ENCODE data around the gene CPT2.

The CPT2 gene

DNA sequence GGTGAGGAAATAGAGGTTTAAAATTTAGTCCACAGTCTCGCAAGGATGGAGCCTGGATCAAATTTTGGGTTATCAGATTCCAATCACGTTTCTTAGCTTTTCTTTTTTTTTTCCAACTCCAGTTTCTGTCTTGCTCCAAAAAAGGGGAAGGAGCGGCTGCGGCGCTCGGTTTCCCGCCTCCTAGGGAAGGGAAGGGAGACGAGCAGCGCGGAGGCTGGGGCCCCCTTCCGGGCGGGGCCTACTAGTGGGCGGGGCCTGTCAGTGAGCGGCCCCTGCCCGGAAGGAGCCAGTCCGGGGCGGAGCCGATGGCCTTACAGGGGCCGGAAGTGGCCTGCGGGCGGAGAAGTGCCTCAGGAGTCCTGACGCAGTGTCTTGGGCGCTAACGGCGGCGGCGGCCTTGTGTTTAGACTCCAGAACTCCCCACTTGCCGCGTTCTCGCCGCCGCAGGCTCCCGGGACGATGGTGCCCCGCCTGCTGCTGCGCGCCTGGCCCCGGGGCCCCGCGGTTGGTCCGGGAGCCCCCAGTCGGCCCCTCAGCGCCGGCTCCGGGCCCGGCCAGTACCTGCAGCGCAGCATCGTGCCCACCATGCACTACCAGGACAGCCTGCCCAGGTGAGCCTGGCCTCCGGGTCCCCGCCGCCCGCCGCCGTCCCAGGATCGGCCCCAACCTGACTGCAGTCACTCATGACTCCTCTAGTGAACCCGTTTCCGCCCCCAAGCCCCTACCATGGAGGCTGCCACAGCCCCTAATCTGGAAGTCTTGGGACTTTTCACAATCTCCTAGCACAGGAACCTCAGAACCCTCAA, at the start of gene CPT2:
CPT2 (plus strand) TSS at position 340 of the 806 bp plus-strand sequence; CDS start at position 460, 120 bp downstream.
- peak; percentile 72 to 80 for DNase-seq (ENCODE audit: low read depth in 2 of 2, low spot score in 1 of 2)

DNA sequence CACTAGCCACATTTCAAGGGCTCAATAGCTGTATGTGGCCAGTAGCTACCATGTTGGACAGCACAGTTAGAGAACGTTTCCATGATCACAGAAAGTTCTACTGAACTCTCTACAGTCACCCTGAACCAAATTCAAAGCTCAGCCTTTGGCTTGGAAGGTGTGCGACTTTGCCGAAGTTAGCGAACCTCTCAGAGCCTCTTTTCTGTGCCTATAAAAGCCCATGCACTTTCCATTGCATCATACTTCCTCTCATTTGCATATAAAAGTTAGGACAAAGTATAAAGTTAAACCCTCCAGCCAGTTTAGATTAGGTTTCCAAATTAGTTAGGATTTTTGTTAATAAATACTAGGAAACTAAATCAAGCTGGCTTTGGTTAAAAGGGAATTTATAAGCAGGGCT, 49.5 kb upstream of the CPT2 start:
- DNase-seq (ENCODE audit: low read depth in 2 of 2, low spot score in 1 of 2), result no peak

DNA sequence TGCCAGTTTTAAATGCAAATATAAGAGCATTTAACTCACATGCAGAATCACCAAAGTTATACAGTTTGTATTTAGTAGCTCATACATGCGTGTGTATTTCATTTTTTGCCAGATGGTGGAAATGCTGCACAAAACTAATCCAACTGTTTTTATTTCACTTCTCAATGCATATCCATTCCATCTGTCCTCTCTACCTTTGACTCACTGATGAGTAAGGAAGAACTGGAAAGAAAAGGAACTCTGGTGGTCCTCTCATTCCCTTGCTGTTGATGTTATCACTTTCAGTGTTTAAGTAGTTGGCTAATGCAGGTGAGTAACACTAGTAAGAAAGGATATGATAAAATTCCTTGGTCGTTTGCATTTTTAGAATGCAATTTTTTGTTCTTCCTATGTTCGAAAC, 48.5 kb upstream of the CPT2 start:
- DNase-seq (ENCODE audit: low read depth in 2 of 2, low spot score in 1 of 2), result no peak

DNA sequence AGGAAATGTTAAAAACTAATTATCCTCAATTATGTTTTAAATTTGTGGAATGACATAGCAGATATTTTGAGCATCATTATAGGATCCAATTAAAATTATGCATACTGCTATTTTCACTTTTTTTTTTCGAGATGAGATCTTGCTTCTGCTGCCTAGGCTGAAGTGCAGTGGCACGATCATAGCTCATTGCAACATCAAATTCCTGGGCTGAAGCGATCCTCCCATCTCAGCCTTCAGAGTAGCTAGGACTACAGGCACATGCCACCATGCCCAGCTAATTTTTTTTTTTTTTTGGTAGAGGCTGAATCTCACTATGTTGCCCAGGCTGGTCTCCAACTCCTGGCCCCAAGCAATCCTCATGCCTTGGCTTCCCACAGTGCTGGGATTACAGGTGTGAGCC, 42.9 kb upstream of the CPT2 start:
- no peak for DNase-seq (ENCODE audit: low read depth in 2 of 2, low spot score in 1 of 2)

DNA sequence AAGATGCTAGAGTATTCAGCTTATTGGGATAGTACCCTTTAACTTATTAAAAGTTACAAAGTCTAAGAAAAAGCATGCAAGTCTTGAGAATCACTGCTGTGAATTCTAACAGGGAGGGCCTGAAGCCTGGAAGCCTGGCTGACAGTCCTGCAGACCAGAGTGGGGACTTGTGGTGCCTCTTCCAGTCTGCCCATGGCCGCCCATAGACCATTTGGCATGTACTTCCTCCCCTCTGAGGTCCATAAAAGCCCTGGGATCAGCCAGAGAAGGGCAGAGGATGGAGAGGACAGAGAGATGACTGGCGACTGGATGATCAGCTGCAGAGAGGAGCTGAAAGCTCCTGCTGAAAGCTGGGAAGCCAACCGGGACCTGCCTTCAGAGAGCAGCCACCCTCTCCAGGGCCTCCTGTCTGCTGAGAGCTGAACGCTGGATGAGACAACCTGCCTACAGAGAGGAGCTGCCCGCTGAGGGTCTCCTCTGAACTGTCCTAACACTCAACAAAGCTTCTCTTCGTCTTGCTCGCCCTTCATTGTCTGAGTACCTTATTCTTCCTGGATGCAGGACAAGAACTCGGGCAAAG, 41.7 kb upstream of the CPT2 start:
- DNase-seq (ENCODE audit: low read depth in 2 of 2, low spot score in 1 of 2), result no peak

DNA sequence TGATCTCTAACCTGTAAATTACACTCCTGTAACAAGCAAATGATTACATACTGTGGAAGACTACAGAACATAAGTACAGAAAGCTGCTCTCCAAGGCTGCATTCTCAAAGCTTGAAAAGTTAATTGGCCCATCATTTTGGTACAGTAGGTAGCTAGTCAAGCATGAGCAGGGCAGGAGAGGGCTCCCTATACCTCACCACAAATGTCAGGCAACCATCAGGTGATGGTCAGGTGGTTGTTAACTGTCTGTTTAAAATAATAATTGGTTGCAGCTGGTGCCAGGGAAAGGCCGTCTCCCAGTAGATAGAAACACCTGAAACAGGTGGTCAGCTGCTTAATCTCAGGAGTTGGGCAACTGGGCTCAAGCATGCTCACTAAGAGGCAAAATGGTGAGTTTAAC, 41.1 kb upstream of the CPT2 start:
- DNase-seq (ENCODE audit: low read depth in 2 of 2, low spot score in 1 of 2), result no peak

DNA sequence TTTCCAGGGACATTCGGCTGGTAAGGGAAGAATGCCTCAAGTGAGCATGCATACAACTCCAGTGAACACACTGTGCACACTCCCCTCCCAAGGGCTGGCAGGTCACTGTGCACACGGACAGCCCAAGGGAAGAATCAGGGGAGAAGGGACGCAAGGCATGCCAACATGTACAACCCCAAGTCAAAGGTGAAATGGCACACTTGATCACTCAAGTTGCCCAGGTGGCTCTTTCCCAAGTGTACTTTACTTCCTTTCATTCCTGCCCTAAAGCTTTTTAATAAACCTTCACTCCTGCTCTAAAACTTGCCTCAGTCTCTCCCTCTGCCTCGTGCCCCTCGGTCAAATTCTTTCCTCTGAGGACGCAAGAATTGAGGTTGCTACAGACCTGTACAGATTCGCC, 40.7 kb upstream of the CPT2 start:
- DNase-seq (ENCODE audit: low read depth in 2 of 2, low spot score in 1 of 2), result no peak

DNA sequence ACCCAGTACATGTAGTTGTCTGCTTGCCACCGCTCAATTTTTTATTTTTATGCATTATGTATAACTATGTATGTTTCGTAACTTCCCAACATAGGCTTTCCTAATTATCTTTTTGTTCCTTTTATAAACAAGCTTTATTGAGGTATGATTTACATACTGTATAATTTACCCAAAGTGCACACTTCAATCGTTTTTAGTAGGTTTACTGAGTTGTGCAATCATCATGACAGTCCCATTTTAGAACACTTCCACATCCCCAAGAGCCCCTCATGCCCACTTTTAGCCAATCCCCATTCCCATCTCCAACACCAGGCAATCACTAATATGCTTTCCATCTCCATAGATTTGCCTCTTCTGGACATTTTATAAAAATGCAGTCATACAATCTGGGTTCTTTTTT, 39.8 kb upstream of the CPT2 start:
- DNase-seq (ENCODE audit: low read depth in 2 of 2, low spot score in 1 of 2), result no peak

DNA sequence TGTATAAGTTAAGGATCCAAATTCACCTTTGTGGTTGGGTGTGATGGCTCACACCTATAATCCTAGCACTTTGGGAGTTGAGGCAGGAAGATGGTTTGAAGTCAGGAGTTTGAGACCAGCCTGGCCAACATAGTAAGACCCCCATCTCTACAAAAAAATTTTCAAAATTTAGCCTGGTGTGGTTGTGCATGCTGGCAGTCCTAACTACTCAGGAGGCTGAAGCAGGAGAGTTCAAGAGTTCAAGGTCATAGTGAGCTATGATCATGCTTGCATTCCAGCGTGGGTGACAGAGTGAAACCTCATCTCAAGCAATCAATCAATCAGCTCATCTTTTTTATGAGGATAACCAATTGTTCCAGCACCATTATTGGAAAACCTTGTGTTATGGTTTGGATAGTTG, 37.7 kb upstream of the CPT2 start:
- no peak for DNase-seq (ENCODE audit: low read depth in 2 of 2, low spot score in 1 of 2)

DNA sequence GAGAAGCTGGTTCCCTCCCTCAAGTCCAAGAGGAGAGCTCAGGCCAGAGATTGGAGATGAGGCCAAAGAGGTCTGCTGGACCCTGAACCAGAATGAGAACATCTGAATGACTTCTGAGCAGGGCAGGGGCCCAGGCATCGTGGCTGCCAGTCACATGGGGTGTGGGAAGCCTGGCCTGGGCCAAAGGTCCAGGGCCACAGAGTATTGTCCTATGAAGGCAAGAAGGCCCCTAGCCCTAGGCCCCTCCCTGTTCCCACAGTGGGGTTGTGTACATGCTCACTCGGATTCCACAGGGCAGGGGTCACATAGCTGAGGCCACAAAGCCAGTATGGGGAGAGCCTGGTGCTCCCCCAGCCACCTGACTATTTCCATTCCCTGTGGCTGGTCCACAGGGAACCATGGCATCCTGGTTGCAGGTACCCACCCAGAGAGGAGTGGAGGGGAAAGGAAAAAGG, 35.7 kb upstream of the CPT2 start:
- no peak for DNase-seq (ENCODE audit: low read depth in 2 of 2, low spot score in 1 of 2)

DNA sequence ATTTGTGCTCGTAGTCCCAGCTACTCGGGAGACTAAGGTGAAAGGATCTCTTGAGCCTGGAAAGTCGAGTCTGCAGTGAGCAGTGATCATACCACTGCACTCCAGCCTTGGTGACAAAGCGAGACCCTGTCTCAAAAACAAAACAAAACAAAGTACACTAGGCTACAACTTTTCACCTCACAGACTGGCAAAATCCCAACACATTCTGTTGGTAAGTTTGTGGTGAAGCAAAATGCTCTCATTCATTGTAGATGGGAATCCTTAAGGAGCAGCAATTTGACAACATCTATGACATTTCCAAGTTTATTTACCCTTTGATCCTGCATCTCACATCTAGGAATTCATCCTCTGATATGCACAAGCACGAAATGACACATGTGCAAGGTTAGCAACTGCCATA, 34.0 kb upstream of the CPT2 start:
- DNase-seq (ENCODE audit: low read depth in 2 of 2, low spot score in 1 of 2), result no peak

DNA sequence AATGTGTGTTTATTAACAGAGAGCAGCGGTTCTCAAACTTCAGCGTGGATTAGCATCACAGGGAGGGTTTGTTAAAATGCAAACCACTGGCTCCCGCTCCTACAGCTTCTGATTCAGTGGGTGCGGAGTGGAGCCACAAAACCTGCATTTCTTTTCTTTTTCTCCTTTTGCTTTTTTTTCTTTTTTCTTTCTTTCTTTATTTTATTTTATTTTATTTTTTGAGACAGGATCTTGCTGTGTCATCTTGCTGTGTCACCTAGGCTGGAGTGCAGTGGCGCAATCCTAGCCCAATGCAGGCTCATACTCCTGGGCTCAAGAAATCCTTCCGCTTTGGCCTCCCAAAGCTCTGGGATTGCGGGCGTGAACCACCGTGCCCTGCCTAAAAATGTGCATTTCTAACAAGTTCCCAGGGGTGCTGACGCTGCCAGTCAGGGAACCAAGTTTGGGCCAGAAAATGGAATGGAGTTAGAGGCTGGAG, 33.3 kb upstream of the CPT2 start:
- DNase-seq (ENCODE audit: low read depth in 2 of 2, low spot score in 1 of 2), result no peak

DNA sequence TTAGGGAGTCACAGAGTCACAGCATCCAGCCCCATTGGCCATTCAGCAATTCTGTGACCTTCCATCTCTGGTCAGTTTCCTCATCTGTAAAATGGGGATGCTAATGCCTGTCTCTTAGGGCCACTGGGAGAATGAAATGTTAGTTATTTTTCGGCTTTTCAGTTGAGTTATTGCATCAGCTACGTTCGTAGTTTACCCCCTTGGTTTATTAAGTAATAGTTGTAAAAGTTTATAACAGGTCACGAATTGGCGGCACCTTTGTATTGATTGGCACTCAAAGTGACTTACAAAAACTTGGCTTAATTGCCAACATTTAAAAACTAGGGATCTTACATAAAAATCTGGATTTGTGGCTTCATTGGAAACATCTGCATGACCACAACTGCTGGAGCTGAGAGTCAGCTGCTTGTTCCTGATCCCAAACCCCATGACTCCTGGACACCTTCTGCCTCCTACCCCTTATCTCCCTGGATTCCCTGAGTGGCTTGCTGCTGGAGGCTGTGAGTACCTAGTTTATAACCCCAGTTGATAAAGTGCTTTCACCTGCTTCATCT, 31.1 kb upstream of the CPT2 start:
- DNase-seq (ENCODE audit: low read depth in 2 of 2, low spot score in 1 of 2), result no peak

DNA sequence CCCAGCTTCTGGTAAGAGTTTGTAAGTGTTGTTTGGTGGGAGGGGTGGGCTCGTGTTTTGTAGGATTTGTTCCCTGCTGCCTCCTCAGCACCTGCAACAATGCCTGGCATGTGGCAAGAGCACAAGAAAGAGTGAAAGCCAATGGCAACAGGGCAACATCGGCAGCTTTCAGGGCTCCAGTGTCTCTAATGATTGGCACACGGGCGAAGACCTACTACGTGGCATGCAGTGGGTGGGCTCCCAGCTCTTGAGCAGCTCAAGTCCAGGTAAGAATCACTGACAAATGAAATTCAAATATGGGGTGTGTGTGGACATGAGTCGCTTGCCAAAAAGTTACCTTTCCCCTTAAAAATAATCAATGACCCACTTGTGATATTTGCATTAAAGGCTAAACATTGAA, 30.3 kb upstream of the CPT2 start:
- DNase-seq (ENCODE audit: low read depth in 2 of 2, low spot score in 1 of 2), result no peak

DNA sequence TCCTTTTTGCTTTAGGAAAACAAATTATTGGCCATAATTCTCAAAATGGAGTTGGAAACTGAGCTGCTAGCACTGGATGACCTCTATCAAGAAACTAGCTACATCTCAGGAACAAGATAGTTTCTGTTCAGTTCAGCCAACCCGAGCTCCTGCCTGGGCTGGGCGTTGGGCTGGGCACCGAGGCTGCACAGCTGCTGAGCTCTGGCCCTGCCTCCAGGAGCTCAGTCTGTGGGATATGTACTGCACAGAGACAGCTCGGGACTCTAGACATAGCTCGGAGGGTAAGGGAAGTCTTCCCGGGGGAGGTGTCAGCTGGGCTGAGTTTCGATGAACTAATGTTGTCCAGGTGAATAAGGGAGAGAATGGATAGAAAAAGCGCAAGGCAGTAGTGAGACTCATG, 29.7 kb upstream of the CPT2 start:
- DNase-seq (ENCODE audit: low read depth in 2 of 2, low spot score in 1 of 2), result no peak

DNA sequence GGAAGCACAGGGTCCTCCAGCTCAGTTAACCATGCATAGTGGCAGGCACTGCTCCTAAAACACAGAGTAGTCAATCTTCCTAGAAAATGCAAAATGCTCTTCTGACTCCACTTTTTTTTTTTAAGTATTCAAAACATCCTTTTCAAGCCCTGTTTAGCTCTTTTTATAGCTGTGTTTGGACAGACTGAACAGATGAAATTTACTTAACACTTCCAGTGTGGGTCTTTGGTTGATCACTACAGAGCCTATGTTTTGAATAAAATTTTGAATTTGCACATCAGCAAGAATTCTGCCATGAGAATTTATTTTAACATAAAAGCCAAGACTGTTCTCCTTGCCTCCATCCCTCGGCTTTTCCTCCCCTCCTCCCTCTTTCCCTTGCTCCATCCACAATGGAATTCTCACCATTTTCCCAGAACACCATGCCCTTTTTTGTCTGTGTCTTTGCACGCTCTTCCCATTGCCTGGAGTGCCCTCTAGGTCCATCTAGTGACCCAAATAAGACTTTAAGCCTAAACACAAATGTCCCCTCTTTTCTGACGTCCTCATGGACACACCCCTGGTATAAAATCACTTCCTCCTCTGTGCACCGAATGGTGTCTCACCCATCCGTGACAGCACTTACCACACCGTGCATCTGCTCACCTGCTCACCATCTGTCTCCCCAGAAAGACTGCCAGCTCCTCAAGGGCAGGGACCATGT, 24.0 kb upstream of the CPT2 start:
- DNase-seq (ENCODE audit: low read depth in 2 of 2, low spot score in 1 of 2), result no peak

DNA sequence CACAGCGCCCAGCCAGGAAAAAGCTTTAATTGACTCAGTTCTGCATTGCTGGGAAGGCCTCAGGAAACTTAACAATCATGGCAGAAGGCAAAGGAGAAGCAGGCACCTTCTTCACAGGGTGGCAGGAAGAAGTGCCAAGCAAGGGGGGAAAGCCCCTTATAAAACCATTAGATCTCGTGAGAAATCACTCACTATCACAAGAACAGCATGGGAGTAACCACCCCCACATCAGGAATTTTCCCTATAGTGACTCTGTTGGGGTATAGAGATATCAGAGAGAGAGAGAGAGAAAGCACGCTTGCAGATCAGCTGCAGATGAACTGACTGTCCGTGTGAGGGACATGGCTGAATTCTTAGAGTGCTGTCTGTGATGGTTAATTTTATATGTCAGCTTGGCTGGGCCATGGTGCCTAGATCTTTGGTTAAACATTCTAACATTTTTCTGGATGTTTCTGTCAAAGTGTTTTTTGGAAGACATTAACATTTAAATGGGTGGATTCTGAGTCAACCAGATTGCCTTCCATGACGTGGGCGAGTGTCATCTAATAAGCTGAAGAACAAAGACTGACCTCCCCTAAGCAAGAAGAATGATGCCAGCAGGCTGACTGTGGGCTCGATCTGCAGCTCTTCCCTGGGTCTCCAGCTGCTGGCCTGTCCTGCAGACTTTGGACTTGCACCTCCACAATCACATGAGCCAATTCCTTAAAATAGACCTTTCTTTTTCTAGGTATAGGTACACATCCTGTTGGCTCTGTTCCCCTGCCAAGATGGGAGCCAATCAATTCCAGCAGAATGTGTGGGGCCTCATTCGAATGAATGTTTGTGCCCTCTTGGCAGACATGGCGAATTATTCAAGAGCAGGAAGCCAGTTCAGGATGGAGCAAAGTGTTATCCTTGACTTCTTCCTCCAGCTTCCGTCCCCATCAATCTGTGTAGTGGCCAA, 21.4 kb upstream of the CPT2 start:
- no peak for DNase-seq (ENCODE audit: low read depth in 2 of 2, low spot score in 1 of 2)

DNA sequence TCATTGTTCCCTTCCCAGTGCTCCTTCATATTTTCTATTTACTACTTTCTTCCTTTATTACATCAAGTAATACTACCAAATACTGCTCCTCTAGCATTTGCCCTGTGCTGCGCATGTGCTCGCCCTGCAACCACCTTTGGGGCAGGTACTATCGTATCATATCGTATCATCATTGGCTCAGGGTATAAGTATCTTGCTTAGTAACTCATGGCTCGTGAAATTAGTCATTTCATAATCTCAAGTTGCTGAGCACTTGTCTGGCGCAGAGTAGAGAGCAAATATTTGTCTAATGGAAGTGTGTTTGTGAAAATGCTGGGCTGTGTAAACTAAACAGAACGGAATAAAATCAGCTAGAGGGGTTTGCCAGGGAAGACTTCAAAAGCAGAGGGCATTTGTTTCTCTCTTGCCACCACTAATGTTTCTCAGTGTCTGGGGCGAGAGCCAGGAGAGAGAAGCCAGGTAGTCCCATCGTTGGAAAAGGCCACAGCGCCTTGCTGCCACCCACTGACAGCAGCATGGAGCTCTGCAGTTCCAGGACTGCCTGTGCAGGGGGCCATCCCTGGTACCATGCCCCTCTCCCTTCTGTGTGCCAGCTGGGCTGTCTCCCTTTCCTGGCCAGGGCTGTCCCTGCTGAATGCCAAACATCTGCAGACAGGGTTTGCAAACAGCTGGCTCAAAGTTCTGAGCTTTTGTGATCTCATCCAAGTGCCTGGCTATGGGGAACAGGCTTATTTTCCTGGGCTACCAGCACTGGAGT, 20.0 kb upstream of the CPT2 start:
- DNase-seq (ENCODE audit: low read depth in 2 of 2, low spot score in 1 of 2), result no peak

DNA sequence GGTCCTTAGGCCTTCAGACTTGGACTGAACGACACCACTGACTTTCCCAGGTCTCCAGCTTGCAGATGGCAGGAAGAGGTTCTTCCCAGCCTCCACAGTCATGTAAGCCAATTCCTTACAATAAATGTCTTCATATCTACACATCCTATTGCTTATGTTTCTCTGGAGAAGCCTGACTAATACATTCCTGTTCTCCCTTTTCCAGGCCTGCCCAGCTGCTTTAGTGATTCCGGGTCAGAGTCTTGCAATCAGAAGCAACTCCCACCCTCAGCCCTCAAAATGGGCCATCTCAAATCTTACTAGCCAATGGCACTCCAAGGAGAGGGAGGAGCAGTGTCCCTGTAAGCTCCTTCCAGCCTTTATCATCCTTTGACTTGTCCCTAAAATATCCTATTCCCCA, 16.4 kb upstream of the CPT2 start:
- DNase-seq (ENCODE audit: low read depth in 2 of 2, low spot score in 1 of 2), result no peak

DNA sequence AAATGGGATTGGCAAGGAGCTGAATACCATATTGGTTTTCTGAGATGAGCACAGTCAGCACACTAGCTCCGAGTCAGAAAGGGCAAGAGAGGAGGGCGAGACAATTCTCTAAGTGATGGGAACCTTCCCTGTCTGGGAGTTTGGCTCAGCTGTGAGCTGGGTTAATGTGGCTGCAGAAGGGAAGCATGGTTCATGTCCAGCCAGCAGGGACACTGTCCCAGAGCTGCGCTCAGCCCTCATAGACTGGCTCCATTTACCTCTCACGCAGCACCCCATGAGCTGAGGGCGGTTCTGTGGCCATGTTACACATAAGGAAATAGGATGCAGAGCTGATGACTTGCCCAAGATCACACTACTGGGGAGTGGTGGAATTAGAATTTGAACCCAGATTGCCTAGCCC, 15.7 kb upstream of the CPT2 start:
- no peak for DNase-seq (ENCODE audit: low read depth in 2 of 2, low spot score in 1 of 2)
